HG03039 (cell line): ENCODE results near the gene PRR7.
A peak's percentile ranks its signal among the peaks of the same experiment; 100 is the strongest.

Source experiments
- ATAC-seq: cut with Tn5 transposase; IDR thresholded peaks from one replicate; pipeline ENCODE4 v1.9.1; 2021; ENCODE audit warnings: mild to moderate bottlenecking, moderate library complexity; ENCODE audit not compliant: unreplicated experiment

The PRR7 gene

GRCh38 chr5:177449140-177450061, 2.8 kb downstream of the PRR7 start:
- no peak for ATAC-seq

GRCh38 chr5:177450667-177451424, 4.2 kb downstream of the PRR7 start:
- no peak for ATAC-seq

DNA sequence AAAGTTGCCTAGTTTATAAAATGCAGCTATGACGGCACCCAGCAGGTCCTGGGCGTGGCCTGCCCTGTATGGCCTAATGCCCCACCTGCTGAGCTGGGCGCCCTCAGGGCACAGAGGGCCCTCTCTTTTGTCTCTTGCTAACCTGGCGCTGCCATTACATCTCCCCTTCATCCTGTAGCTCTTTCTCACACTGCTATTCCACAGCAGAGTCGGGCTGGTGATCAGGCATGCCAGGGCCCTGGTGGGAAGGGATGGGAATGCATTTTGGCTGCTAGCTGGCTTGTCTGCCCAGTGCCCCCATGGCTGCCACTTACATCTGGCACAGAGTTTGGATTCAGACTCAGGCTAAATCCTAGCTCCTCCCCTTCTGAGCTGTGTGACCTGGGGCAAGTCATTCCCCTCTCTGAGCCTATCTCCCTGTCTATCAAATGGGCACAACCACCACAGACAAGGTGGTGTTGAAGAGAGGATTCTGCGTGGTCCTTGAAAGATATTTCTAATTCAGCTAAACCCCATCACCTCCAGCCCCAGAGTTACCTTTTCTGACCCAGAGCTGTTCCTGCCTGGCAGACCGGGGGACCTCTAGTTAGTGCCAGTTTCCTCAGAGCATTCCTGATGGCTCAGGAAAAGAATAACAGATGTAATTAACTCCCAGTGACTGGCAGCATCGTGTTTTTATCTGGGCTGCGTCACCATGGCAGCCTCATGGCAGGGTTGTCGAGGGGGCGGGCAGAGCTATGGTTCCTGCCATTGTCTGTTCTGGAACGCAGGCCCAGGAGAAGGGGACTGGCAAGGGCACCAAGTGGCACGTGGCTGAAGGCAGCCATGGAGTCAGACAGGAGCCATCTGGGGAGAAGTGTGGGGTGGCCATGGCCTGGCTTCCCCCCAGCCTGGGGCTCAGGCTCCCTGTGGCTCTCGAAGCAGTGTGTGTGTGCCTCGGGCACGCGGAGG, 6.3 kb downstream of the PRR7 start:
- no peak for ATAC-seq

DNA sequence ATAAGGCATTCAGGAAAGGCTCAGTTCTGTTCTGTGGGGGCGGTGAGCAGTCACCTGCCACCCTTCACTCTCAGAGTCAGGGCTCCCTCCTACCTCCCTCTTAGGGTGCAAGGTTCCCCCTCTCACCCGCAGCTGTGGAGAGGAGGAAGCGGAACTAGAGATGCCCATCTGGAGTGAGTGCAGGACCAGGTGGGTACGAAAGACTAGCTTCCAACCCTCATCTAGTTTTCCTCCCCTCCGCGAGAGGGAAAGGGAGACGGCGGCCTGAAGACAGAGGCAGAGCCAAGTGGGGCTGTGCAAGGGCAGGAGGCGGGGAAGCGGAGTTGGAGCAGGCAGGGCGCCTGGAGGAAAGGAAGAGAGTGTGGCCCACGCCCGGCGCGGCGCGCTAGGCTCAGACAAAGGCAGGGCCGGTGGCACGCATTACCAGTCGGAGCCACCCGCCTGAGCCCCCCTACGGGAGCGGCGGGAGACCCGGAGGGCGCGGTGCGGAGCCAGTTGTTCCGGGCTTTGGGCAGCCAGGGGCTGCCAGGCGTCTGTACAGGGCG, 7.3 kb downstream of the PRR7 start:
- peak; percentile 3 for ATAC-seq

DNA sequence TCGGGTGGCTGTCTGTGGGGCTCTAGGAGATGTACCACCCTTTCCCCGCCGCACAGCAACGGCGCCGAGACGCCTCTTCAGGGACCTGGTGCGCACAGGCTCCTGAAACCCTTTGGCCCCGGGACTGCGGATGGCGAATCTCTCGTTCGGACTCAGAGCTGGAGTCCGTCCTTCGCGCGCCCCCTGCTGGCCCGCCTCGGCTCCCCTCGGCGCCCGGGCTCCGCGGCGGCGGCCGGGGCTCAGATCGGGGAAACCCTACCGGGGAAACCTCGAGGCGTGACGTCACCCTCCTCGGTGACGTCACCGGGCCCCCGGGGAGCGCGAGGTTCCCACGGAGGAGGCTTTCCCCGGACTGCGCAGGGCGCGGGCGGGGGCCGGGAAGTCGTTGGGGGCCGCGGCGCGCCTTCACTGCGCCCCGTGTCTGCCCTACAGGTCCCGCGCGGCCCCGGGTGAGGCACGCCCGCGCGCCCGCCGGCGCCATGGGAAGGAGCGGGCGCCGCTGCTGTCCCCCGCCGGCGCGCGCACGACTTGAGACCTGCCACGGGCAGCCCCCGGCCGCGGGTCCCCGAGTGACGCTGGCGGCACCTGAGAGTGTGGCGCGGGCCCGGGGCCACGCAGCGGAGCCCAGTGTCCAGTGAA, 7.9 kb downstream of the PRR7 start:
- ATAC-seq, result peak; percentile 50

DNA sequence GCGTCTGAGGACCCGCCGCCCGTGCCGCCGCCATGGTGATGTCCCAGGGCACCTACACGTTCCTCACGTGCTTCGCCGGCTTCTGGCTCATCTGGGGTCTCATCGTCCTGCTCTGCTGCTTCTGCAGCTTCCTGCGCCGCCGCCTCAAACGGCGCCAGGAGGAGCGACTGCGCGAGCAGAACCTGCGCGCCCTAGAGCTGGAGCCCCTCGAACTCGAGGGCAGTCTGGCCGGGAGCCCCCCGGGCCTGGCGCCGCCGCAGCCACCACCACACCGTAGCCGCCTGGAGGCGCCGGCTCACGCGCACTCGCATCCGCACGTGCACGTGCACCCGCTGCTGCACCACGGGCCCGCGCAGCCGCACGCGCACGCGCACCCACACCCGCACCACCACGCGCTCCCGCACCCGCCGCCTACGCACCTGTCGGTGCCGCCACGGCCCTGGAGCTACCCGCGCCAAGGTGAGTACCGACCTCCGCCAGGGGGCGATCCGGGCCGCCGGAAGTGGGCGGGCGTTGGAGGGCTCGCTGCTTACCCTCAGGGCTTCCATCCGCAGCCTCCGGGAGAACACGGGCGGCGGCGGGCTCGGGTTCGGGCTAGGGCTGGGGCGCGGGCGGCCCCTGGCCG, 8.5 kb downstream of the PRR7 start:
- ATAC-seq, result peak; percentile 47

DNA sequence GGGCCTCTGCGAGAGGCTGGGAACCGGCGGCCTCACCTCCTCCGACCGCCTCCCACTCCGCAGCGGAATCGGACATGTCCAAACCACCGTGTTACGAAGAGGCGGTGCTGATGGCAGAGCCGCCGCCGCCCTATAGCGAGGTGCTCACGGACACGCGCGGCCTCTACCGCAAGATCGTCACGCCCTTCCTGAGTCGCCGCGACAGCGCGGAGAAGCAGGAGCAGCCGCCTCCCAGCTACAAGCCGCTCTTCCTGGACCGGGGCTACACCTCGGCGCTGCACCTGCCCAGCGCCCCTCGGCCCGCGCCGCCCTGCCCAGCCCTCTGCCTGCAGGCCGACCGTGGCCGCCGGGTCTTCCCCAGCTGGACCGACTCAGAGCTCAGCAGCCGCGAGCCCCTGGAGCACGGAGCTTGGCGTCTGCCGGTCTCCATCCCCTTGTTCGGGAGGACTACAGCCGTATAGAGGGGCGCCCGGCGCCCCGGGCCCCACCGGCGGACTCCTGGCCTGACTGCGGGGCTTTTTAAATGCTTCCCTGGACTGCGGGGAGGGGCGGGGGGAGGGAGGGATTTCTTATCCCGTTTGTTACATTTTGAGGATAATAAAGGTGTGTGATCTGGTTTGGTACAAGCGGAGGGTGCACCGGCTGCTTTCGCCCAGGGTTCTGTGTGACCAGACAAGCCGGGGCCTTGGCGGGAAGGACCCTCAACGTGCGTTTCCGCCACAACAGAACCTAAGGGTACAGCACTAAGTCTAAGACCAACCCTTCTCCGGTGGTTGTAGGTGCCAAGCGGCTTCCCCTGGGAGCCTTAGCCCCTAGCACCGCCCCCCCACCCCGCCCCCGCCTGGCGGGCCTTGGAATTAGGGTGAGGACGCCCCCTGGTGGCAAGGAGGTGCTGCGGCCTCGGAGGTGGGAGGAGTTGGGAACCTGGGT, 9.3 kb downstream of the PRR7 start:
- peak; percentile 0 for ATAC-seq

DNA sequence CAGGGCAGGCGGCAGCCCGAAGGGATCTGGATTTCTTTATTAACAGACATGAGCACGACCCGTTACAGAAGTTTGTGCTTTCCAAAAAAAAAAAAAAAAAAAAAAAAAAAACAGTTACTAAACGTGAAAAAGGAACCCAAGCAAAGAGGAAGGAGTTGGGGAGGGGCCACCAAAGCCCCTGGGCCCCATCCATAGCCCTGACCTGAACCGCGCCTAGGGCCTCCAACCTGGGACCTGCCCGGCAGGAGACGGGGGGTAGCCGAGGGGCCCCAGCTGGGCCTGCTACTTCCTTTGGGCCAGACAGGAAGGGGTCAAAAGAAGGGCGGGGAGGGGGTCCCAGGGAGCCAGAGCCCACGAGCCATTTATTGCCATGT, 10.0 kb downstream of the PRR7 start:
- ATAC-seq, result no peak

- ATAC-seq, result no peak
Observed at GRCh38 chr5:177456976-177457851, 10.6 kb downstream of the PRR7 start.

GRCh38 chr5:177457852-177458681, 11.5 kb downstream of the PRR7 start:
- no peak for ATAC-seq

GRCh38 chr5:177458912-177459350, 12.3 kb downstream of the PRR7 start:
- no peak for ATAC-seq

- no peak for ATAC-seq
Observed at GRCh38 chr5:177459357-177459756, 12.7 kb downstream of the PRR7 start.

DNA sequence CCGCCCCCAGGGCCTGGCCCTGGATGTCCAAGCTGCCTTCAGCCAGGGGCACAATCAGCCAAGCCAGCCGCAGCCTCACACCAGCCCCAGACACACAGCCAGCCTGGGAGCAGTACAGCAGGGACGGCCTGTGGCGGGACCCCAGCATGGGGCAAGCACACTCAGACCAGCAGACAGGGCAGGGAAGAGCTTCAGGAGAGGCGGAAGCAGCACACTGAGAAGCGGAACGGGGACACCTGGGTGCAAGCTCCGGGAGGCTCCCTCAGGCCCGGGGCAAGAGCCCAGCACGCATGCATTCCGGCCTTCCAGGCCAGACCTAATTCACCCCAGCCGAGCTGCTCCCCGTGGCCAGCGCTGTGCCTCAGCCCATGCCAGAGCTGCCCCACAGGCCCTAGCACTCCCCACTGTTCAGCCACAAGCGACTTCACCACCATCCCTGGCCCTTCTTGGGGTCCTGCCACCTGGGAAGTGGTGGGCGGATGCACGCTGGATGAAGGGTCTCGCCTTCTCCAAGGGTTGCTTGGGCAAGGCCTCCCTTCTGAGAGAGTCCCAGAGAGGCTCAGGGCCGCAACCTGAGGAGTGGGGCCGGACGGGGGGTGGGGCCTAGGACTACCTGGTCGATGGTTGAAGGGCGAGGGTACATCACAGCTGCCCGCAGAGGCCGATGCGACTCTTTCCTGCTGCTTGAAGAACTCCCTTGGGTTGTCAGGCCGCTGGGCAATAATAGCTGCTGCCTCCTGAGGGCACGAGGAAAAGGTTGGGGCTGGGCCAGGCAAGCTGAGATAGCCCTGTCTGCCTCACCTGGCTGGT, 13.4 kb downstream of the PRR7 start:
- ATAC-seq, result no peak

DNA sequence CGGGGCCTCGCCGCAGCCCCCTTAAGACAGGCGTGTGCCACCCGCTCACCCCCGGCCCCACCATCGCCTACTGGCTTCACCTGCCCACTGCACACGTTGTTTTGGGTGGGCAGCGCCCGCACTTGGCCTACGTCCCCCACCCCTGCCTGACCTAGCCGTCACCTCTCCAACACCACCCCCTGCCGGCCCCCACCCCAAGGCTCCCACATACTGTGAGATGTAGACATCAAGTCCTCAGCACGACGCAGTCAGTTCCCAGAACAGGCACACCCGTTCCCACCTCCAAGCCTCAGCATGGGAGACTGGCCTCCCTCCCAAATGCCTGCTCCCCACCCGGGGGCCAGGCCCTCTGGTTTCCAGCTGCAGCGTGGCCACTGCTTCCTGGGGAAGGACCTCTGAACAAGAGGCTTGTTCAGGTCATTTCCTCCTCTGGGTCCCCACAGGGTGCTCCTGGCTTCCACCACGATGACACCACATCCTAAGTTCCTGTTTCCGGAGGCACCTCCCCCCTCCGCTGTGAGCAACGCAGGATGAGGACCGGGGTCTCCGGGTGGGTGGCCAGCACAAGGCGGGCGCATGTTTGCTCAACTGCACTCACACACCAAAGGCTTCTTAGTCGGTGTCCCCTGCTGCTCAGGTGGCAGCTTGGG, 15.5 kb downstream of the PRR7 start:
- no peak for ATAC-seq

DNA sequence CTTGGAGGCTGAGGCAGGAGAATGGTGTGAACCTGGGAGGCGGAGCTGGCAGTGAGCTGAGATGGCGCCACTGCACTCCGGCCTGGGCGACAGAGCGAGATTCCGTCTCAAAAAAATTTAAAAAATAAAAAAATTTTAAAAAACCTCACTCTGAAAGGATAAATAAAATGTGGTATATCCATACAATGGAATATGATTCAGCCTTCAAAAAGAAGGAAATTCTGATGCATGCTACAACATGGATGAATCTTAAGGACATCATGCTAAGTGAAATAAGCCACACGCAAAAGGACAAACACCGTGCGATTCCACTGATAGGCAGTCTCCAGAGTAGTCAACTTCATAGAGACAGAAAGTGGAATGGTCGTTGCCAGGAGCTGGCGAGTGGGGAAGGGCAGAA, 18.4 kb downstream of the PRR7 start:
- no peak for ATAC-seq
